A549 (cell line): ENCODE data around the gene DDX49. TPM values are rescaled to one million over a fixed set of nuclear protein-coding genes. Genes with fewer than 3 reads are reported as not detected.

Experiments
- ATAC-seq, 2 experiments: fragments of 200-7000 bp in 1 of 2; fragments of >200 bp in 1 of 2; cut with Nextera tagmentation in 1 of 2; cut with Tn5 transposase in 1 of 2; 3 replicates each; pipeline versions ENCODE4 v1.8.0 to v1.9.1; 2018 to 2020; ENCODE audit warnings: mild to moderate bottlenecking in 1 of 2, moderate library complexity in 1 of 2
- CTCF ChIA-PET: fragments of 300-600 bp; sonication (Branson Sonifier 250); formaldehyde crosslinking; extraction: SDS; loops from one replicate; lab custom pipeline; 2021; ENCODE audit warnings: antibody characterized with exemption, inconsistent platforms; lab: Yijun Ruan, JAX
- POLR2A ChIA-PET: fragments of 350-600 bp; formaldehyde crosslinking; extraction: SDS; loops from one replicate; lab custom pipeline; 2021; ENCODE audit warnings: antibody characterized with exemption, inconsistent platforms; lab: Yijun Ruan, JAX
- DNase-seq, 2 experiments: peaks; one replicate each; pipeline versions ENCODE4 v3.0.0 to v3.0.0-alpha.2; 2011 to 2016; ENCODE audit warnings: low read depth in 1 of 2, low spot score in 1 of 2
- FAIRE-seq: peaks from 2 replicates; lab custom pipeline; 2011; peaks lifted over from hg19 to GRCh38; lab: Jason Lieb, UNC
- H3K27ac ChIP-seq, 2 experiments: fragments of >200 bp; sonication (Bioruptor Twin); formaldehyde crosslinking; 3 replicates each; pipeline ENCODE4 v1.5.1; 2016 to 2017
- H3K4me1 ChIP-seq: fragments of >200 bp; sonication (Bioruptor Twin); formaldehyde crosslinking; 3 replicates; pipeline ENCODE4 v1.6.1; 2016
- H3K4me2 ChIP-seq: fragments of >200 bp; sonication (Bioruptor Twin); formaldehyde crosslinking; 3 replicates; pipeline ENCODE4 v1.6.1; 2016
- H3K4me3 ChIP-seq: fragments of >200 bp; sonication (Bioruptor Twin); formaldehyde crosslinking; 3 replicates; pipeline ENCODE4 v1.5.1; 2016
- H3K9me3 ChIP-seq: fragments of >200 bp; sonication (Bioruptor Twin); formaldehyde crosslinking; 3 replicates; pipeline ENCODE4 v1.6.1; 2016
- BHLHE40 ChIP-seq: IDR thresholded peaks from 2 replicates; pipeline ENCODE4 v1.6.1; 2012; ENCODE audit warnings: low read depth, low read length, inconsistent platforms
- CBX2 ChIP-seq: fragments of 200-600 bp; sonication (generic); IDR thresholded peaks from 2 replicates; pipeline ENCODE4 v1.6.1; 2016; ENCODE audit warnings: low read depth, mild to moderate bottlenecking, borderline replicate concordance
- CHD2 ChIP-seq: fragments of 150-350 bp; IDR thresholded peaks from 2 replicates; pipeline ENCODE4 v1.6.1; 2014; ENCODE audit warnings: low read length; ENCODE audit not compliant: partially characterized antibody
- CHD4 ChIP-seq: fragments of 200-600 bp; sonication (generic); IDR thresholded peaks from 2 replicates; pipeline ENCODE4 v1.6.1; 2016; ENCODE audit warnings: antibody characterized with exemption, mild to moderate bottlenecking, borderline replicate concordance
- EHMT2 ChIP-seq: fragments of 200-600 bp; sonication (generic); IDR thresholded peaks from 2 replicates; pipeline ENCODE4 v1.6.1; 2016; ENCODE audit warnings: antibody characterized with exemption, low read depth, mild to moderate bottlenecking, moderate library complexity
- EP300 ChIP-seq, 2 experiments: fragments of >200 bp; sonication (Bioruptor Twin); formaldehyde crosslinking; IDR thresholded peaks; 2 replicates in 1 of 2; 3 replicates in 1 of 2; pipeline ENCODE4 v1.6.1; 2016 to 2017
- FOXS1 ChIP-seq: fragments of 250-450 bp; sonication (Bioruptor Pico); IDR thresholded peaks from 2 replicates; pipeline ENCODE4 v1.5.0; 2020; ENCODE audit warnings: mild to moderate bottlenecking, moderate library complexity
- HDAC2 ChIP-seq: fragments of 200-600 bp; sonication (generic); IDR thresholded peaks from 2 replicates; pipeline ENCODE4 v1.6.1; 2016
- HEYL ChIP-seq: fragments of 250-450 bp; sonication (Bioruptor Pico); IDR thresholded peaks from 2 replicates; pipeline ENCODE4 v1.8.0; 2021; ENCODE audit warnings: mild to moderate bottlenecking, moderate library complexity
- HOXB5 ChIP-seq: fragments of 250-450 bp; sonication (Bioruptor Pico); IDR thresholded peaks from 2 replicates; pipeline ENCODE4 v1.5.0; 2020; ENCODE audit warnings: mild to moderate bottlenecking, moderate library complexity
- KDM1A ChIP-seq: fragments of 200-600 bp; sonication (generic); IDR thresholded peaks from 2 replicates; pipeline ENCODE4 v1.6.1; 2016; ENCODE audit warnings: low read depth, mild to moderate bottlenecking
- NFE2L2 ChIP-seq: fragments of 150-350 bp; conservative IDR thresholded peaks from 2 replicates; pipeline ENCODE4 v1.6.1; 2014; ENCODE audit warnings: low read length
- NPAS2 ChIP-seq: fragments of 250-450 bp; sonication (Bioruptor Pico); IDR thresholded peaks from 2 replicates; pipeline ENCODE4 v1.8.0; 2022; ENCODE audit warnings: mild to moderate bottlenecking, moderate library complexity, borderline replicate concordance
- POLR2A ChIP-seq: IDR thresholded peaks from 2 replicates; pipeline ENCODE4 v1.6.1; 2012; ENCODE audit warnings: mild to moderate bottlenecking, low read length
- POLR2AphosphoS2 ChIP-seq: conservative IDR thresholded peaks from 2 replicates; pipeline ENCODE4 v1.6.1; 2012; ENCODE audit warnings: low read length, improper control_type of control experiment, inconsistent platforms
- RCOR1 ChIP-seq: fragments of 150-350 bp; IDR thresholded peaks from 2 replicates; pipeline ENCODE4 v1.6.1; 2014; ENCODE audit warnings: antibody characterized with exemption, low read length, low read depth
- RFX5 ChIP-seq: fragments of 450-650 bp; IDR thresholded peaks from 2 replicates; pipeline ENCODE4 v1.7.1; 2014; ENCODE audit warnings: antibody characterized with exemption, mild to moderate bottlenecking, moderate library complexity
- RNF2 ChIP-seq: fragments of 200-600 bp; sonication (generic); IDR thresholded peaks from 2 replicates; pipeline ENCODE4 v1.6.1; 2016; ENCODE audit warnings: low read depth, mild to moderate bottlenecking, antibody characterized with exemption, moderate library complexity, borderline replicate concordance
- SMC3 ChIP-seq: fragments of >200 bp; sonication (Bioruptor Twin); formaldehyde crosslinking; IDR thresholded peaks from 3 replicates; pipeline ENCODE4 v1.6.1; 2018; ENCODE audit warnings: inconsistent platforms
- TP53 ChIP-seq: fragments of 250-450 bp; sonication (Bioruptor Pico); IDR thresholded peaks from 2 replicates; pipeline ENCODE4 v1.5.0; 2021; ENCODE audit warnings: mild to moderate bottlenecking, moderate library complexity
- ZC3H11A ChIP-seq: fragments of 450-650 bp; IDR thresholded peaks from 2 replicates; pipeline ENCODE4 v1.6.1; 2014; ENCODE audit warnings: antibody characterized with exemption, mild to moderate bottlenecking
- ZSCAN20 ChIP-seq: fragments of 250-450 bp; sonication (Bioruptor Pico); IDR thresholded peaks from 2 replicates; pipeline ENCODE4 v1.8.0; 2022; ENCODE audit warnings: mild to moderate bottlenecking, moderate library complexity
- WGBS: methylation state at CpG from one replicate; pipeline ENCODE4 v1.1.6; 2017; ENCODE audit errors: missing lambda C conversion rate; 5-methylcytosine and 5-hydroxymethylcytosine counted together
- polyA plus RNA-seq, 4 experiments: library from polyadenylated mRNA; depleted of rRNA in 3 of 4; stranded (reverse); fragments of >200 nt; fragmentation: RNase III in 1 of 4; extraction: RNeasy Plus Mini Kit Qiagen cat#74134 plus additional on column Dnase treatment in 1 of 4; gene quantifications; 2 replicates in 3 of 4; 3 replicates in 1 of 4; pipeline ENCODE4 v1.2.3, GENCODE V29; 2011 to 2017
- TF ChIP-seq, protein P1 (sequence below): fragments of 450-650 bp; IDR thresholded peaks from 2 replicates; pipeline ENCODE4 v1.6.1; 2014; ENCODE audit warnings: antibody characterized with exemption
- TF ChIP-seq, protein P2 (sequence below): IDR thresholded peaks from 2 replicates; pipeline ENCODE4 v1.6.1; 2012; ENCODE audit warnings: low read depth, borderline replicate concordance
- TF ChIP-seq, protein P3 (sequence below): fragments of 150-350 bp; IDR thresholded peaks from 2 replicates; pipeline ENCODE4 v1.6.1; 2014; ENCODE audit warnings: low read depth, mild to moderate bottlenecking, low read length

DDX49 gene
- polyA plus RNA-seq, 2 of the 4 experiments (the other 2 are of a cell fraction), result 23.4 to 31.5 TPM

DNA sequence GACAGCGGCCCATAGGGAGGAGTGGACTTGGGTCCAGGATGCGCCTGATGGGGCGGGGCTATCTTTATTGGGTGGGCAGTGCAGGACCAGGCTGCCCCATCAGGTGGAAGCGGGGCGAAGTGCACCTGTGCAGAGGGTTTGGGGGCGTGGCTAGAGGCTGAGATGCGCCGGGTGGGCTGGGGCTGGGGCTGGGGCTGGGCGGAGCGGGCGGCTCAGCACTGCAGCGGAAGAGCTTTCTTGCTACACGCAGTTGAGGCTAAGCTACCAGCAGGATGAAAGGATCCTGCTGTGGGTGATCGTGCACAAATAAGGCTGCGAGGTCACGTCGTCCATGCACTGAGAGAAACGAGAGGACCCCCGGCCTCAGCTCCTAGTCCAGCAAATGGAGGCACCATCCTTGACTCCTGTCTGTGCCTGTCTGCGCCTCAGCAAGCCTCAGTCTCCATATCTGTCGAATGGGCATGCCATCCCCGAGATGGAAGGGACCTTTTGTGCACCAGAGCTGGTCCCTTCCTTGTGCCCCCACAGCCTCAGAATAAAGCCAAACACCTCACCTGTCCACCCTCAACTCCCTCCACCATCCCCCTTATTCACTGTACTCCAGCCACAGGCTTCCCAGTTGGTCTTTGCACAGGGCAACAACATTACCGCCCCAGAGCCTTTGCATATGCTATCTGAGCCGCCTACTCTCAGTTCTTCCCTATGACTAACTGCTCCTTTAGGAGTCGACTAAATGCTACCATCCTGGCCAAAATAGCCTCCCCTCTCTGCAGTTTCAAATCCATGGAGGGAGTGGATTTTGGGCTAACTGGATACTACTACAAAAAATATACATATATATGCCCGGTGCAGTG lies 42.5 kb downstream of the DDX49 start:
- Histone ChIP-seq H3K4me2 (no peak overlapping the region), H3K4me3 (no peak overlapping the region)
- DNase-seq, result no peak
- no peak for TF ChIP-seq EP300 (IDR thresholded peaks at IDR 0.05)
- no peak for TF ChIP-seq BHLHE40
- TF ChIP-seq RCOR1, result no peak
- no peak for TF ChIP-seq POLR2AphosphoS2
- TF ChIP-seq RNF2, result no peak
- TF ChIP-seq KDM1A, result no peak
- no peak for TF ChIP-seq SMC3
- TF ChIP-seq NPAS2 (CRISPR knock-in tag), result no peak
- TF ChIP-seq ZC3H11A, result no peak
- no peak for TF ChIP-seq CBX2
- TF ChIP-seq EHMT2, result no peak
- TF ChIP-seq, protein P1, sequence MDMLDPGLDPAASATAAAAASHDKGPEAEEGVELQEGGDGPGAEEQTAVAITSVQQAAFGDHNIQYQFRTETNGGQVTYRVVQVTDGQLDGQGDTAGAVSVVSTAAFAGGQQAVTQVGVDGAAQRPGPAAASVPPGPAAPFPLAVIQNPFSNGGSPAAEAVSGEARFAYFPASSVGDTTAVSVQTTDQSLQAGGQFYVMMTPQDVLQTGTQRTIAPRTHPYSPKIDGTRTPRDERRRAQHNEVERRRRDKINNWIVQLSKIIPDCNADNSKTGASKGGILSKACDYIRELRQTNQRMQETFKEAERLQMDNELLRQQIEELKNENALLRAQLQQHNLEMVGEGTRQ, result no peak
- no peak for TF ChIP-seq POLR2A
- no peak for TF ChIP-seq ZSCAN20
- TF ChIP-seq, protein P2, sequence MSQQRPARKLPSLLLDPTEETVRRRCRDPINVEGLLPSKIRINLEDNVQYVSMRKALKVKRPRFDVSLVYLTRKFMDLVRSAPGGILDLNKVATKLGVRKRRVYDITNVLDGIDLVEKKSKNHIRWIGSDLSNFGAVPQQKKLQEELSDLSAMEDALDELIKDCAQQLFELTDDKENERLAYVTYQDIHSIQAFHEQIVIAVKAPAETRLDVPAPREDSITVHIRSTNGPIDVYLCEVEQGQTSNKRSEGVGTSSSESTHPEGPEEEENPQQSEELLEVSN, result no peak
- TF ChIP-seq, all 56 proteins: peak for 0
- ATAC-seq (peak in 1 of 2 experiments; percentile 34; a peak in 2 of 6 replicates), FAIRE-seq (no peak)
- Histone ChIP-seq H3K27ac (no peak overlapping the region), H3K9me3 (no peaks in the 10 kb centered on the region), H3K4me1 (no peaks in the 10 kb centered on the region)
- ChIA-PET POLR2A (no interaction called here), CTCF (interaction anchor here (0.7 kb wide), 1 partner anchor 23 kb away, joined by 3 read pairs; no protein-coding TSS in a partner anchor)
- 68% methylated on average over 18 of the region's 26 CpGs for WGBS

DNA sequence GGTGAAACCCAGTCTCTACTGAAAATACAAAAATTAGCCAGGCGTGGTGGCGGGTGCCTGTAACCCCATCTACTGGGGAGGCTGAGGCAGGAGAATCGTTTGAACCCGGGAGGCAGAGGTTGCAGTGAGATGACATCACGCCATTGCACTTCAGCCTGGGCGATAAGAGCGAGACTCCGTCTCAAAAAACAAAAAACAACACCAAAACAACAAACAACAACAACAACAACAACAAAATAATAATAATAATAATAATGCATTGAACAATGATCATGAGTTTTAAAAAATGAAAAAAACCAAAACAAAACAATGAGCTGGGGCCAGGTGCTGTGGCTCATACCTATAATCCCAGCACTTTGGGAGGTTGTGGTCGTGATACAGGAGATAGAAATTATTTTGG lies 44.6 kb downstream of the DDX49 start:
- no peak for FAIRE-seq
- no peak overlapping the region for H3K4me3 ChIP-seq
- no peak for DNase-seq
- CTCF ChIA-PET, result interaction anchor here (0.7 to 1.7 kb wide), 3 partner anchors 19 to 44 kb away, joined by 3 to 4 read pairs (median 4); no protein-coding TSS in a partner anchor
- no peak overlapping the region for H3K4me2 ChIP-seq
- TF ChIP-seq ZSCAN20 (no peak), HEYL (CRISPR knock-in tag) (no peak), CHD2 (no peak), RNF2 (no peak), CHD4 (no peak), FOXS1 (CRISPR knock-in tag) (no peak), TP53 (CRISPR knock-in tag) (no peak), NFE2L2 (no peak), HDAC2 (no peak), RFX5 (no peak), HOXB5 (CRISPR knock-in tag) (no peak)
- TF ChIP-seq, protein P3, sequence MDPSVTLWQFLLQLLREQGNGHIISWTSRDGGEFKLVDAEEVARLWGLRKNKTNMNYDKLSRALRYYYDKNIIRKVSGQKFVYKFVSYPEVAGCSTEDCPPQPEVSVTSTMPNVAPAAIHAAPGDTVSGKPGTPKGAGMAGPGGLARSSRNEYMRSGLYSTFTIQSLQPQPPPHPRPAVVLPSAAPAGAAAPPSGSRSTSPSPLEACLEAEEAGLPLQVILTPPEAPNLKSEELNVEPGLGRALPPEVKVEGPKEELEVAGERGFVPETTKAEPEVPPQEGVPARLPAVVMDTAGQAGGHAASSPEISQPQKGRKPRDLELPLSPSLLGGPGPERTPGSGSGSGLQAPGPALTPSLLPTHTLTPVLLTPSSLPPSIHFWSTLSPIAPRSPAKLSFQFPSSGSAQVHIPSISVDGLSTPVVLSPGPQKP, result no peak
- TF ChIP-seq, protein P2, result no peak
- TF ChIP-seq, all 56 proteins: peak for 0
- H3K27ac ChIP-seq, result no peak overlapping the region
- ATAC-seq, result no peak
- POLR2A ChIA-PET, result no interaction called here
- H3K9me3 ChIP-seq, result no peaks in the 10 kb centered on the region
- WGBS, result 90% methylated on average over 9 of the region's 9 CpGs
- peaks cover 15% of the 10 kb centered on the region for H3K4me1 ChIP-seq
